Measurements from ENCODE around the gene KICS2.

- TF ChIP-seq TCF4 (CRISPR knock-in tag; IDR thresholded peaks at IDR 0.05; ENCODE audit: borderline replicate concordance) (no peak), SNAI2 (CRISPR knock-in tag; IDR thresholded peaks at IDR 0.05) (no peak), PATZ1 (CRISPR knock-in tag; IDR thresholded peaks at IDR 0.05; ENCODE audit: borderline replicate concordance) (no peak), BACH2 (CRISPR knock-in tag; IDR thresholded peaks at IDR 0.05; ENCODE audit: borderline replicate concordance) (no peak)
Measured at GRCh38 chr12:64269161-64269560, 47.1 kb upstream of the KICS2 start.
